HG02885 (cell line): ENCODE data around the gene CORO6.
A peak's percentile ranks its signal among the peaks of the same experiment; 100 is the strongest.

Experiments used
- ATAC-seq: cut with Tn5 transposase; IDR thresholded peaks from one replicate; pipeline ENCODE4 v1.9.1; 2021; ENCODE audit warnings: mild to moderate bottlenecking; ENCODE audit not compliant: unreplicated experiment, poor library complexity

Gene CORO6

DNA sequence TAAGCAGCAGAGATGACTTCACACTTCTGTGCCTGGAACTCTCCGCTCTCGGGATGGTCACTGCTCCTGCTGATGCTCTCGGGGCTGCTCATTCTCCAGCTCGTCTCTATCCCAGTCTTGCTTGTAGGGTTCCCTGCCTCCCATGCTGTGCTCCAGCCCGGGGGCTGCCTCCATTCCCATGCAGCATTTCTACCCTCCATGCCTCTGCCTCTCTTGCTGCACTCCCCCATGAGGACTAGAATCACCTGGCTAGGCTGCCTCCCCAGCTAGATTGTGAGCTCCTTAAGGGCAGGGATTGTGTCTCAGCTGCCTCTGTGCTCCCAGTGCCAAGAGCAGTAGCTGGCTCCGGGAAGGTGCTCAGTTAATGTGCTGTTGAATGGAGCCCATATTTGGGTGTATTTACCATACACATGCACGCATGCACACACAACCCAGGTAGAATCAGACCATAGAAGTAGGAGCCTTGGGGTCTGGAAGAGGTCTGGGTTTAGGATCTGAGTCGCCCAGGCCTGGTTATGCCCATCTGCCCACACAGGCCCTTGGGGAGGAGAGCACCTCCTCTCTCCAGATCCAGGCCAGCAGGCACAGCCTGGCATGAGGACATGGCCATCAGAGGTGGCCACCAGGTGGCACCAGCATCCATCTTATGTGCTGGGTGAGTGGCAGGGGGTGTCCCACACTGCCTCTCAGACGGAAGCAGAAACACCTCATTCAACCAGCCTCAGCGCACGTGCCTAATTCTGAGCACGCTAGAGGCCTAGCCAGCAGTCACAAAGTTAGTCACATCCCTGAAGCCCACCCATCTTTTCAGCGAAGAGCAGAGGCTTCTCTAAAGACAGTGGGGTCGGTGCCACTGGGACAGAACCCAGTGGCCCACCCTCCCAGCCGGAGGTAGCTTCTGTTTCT lies 42.6 kb downstream of the CORO6 start:
- peak; percentile 80 for ATAC-seq

GRCh38 chr17:29578626-29579485 lies 43.9 kb downstream of the CORO6 start:
- no peak for ATAC-seq

GRCh38 chr17:29577385-29578211 lies 45.1 kb downstream of the CORO6 start:
- ATAC-seq = no peak

DNA sequence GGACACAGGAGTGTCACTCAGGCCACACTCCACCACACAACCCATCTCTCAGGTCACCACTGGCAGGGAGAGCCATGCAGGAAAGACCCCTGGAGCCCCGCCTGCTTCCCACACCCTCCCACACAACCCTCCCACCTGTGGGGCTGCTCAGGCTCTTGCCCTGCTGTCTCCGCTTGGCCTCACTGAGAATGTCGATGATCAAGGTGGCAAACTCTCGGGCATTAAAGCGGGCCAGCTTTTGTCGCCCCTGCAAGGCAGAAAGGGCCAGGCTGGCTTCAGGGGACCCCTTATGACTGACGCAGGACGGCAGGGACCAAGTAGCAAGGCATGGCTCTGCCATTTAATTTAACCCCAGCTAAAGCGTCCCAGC lies 45.7 kb downstream of the CORO6 start:
- ATAC-seq = no peak

DNA sequence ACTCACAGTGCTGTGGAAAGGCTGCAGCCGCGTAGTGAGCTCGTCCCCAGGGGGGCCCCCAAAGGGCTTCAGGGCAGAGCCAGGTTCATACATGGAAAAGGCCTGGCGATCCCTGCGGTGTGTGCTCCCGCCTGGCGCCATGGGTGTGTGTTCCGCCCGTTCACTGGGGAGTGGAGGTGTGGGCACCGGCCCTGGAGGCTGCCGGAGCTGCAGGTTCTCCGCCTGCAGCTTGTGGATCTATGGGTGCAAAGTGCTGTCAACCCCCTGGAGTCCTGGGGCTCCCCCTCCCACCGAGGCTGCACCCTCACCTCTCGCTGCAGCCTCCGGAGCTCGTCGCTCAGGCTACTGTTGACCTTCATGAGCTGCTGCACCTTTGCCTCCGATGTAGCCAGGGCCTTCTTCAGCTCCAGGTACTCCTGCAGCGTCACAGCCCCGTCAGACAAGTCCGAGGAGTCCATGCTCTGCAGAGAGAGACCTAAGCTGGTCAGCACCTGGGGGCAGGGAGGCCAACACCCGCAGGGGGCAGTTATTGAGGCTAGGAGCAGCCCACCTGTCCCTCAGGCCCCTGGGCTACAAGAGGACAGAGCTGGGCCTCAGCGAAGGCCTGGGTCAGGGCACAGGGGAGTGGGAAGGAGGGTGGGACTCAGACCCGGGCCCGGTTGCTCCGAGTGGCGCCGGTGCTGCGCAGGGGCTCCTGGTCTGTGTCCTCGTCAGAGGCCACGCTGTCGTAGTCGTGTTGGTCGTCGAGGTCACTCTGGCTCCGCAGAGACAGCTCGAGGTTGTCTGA lies 46.3 kb downstream of the CORO6 start:
- no peak for ATAC-seq

DNA sequence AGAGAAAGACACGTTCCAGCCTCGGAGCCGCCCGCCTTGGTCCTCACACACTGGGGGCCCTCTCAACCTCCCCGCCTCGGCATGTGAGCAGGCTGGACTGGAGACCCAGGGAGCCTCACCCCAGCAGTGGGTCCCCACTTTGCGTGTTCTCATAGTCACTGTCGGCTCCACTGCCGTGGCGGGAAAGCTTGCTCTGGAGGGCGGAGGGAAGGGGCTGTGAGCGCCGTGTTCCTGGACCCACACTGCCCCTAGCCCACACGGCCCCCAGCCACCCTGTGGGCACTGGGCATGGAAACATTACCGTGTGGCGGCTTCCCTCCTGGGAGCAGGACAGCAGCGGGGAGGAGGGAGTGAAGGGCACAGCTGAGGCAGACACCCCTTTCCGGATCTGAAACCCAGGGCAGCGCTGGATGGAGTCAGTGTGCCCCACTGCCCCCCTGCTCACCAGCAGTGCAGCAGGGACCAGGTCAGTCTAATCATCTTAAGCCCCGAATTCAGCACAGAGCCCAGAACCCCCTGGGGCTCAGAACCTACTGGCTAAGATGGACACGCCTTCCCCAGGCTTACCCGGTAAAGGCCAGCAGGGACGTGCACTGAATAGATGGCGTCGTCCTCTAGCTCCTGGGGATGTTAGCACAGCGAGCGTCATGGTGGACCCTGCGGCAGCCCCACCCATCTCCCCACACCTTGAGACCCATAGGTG lies 47.0 kb downstream of the CORO6 start:
- no peak for ATAC-seq

DNA sequence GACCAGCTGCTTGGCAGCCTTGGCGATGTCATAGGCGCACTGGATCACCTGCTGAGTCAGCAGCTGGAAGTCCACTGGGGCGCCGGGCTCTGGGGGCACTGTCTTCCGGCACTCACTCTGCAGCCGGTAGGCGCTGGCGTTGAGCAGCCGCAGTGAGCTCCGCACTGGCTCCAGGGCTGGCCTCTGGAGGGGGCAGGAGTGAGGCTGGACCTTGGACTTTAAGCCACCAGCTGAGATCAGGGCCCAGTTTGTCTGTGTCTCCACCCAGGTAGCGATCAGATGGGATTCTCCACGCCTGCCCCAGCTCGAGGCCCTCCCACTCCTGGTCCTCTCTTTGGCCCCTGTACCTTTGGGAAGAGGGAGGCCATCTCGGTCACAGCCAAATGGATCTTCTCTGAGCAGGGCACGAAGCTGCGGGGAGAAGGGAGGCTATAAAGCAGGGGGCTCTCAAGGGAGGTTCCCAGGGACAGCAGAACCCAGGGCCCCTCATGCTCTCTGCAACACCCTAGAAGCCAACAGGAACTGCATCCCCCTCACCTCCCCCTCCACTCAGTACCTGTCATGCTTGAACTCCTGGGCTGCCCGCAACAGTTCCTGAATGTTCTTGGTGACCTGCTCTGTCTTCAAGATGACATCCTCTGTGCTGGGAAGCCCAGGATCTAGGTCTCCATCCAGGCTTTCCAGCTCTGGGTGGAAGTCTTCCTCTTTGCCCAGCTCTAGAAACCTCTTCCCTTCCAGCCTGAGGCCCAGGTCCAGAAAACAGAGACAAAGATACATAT lies 47.8 kb downstream of the CORO6 start:
- ATAC-seq = no peak

- ATAC-seq = no peak
These were observed 48.6 kb downstream of the CORO6 start for GRCh38 chr17:29573871-29574731.

- ATAC-seq = no peak
These were observed 49.2 kb downstream of the CORO6 start for GRCh38 chr17:29573558-29573869.

DNA sequence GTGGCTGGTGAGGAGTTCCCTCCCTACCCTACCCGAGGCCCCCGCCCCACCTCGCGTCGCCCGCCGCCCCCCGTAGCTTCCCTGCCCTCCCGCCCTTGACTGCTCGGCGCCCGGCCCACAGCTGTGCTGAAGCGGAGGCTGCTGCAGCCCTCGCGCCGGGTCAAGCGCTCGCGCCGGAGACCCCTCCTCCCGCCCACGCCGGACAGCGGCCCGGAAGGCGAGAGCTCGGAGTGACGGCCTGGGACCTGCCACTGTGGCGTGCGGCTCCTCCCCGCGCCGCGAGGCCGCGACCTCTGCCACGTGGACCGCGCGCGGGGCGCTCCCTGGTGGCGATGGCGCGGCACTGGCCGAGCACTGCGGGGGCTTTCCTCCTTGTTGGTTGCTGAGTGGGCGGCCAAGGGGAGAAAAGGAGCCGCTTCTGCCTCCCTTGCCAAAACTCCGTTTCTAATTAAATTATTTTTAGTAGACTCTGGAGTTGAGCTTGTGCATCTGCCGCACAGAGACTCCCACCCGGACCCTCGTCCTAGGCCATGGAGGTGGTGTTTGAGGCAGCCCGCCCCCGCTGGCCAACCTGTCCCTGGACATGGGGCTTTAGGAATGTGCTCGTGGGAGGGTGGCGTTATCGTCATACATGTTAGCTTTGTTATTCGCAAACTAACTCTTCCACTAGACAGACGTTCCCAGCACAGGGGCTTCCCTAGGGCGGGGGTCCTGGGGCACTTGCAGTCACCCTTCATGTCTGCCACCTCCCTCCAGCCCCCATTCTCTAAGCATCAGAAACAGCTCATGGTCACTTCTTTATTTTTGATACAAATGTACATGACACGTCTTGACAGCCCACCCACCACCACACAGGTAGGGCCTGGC lies 49.8 kb downstream of the CORO6 start:
- ATAC-seq = peak; percentile 41

DNA sequence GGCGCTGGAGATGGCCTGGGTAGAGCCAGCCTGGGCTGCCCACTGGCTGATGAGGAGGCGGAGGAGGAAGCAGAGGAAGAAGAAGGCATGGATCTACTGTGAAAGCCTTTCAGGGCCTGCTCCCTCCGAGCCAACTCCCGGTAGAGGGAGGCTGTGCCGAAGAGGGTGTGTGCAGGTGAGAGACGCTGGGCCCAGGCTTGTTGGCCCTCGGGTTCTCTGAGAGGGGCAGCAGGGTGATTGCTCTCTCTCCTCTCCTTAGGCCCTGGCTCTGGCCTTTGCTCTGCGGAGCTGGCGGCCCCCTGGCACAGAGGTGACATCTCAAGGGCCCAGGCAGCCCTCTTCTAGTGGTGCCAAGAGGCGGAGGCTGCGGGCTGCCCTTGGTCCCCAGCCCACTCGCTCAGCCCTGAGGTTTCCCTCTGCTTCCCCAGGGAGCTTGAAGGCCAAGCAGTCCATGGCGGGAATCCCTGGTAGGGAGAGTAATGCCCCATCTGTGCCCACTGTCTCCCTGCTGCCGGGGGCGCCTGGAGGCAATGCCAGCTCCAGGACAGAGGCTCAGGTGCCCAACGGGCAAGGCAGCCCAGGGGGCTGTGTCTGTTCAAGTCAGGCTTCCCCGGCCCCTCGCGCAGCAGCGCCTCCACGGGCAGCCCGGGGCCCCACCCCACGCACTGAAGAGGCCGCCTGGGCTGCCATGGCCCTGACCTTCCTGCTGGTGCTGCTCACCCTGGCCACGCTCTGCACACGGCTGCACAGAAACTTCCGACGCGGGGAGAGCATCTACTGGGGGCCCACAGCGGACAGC lies 50.6 kb downstream of the CORO6 start:
- no peak for ATAC-seq

DNA sequence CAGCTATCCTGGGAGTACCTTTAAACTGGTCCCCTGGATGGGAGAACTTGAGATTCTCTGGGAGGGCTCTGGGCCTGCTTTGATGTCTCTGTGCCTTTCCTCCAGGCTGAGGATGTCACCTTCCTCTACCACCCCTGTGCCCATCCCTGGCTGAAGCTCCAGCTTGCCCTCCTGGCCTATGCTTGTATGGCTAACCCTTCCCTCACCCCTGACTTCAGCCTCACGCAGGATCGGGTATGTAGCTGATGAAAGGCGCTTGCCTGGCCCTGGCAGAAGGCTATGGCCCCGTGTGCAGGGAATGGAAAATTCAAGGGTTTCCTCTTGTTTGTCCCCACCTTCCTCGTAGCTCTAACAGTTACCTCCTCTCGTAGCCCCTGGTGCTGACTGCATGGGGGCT lies 51.2 kb downstream of the CORO6 start:
- ATAC-seq = no peak

DNA sequence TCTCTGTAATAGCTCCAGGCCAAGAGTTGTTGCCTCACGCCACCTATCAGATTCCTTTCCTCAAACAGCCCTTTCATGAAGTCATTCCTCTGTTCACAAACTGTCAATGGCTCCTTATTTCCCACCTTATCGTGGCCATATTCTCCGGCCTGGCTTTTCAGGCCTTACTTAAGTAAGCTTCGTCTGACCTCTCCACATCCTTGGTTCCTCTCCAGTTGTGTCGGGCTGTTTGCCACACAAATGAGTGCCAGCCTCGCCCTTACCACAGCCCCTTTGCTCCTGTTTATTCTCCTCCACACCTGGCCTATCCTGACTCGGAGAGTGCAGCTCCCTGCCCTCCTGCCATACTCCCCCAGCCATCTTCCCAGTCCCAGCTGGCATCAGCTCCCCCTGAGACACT lies 52.2 kb downstream of the CORO6 start:
- no peak for ATAC-seq

- no peak for ATAC-seq
These were observed 53.3 kb downstream of the CORO6 start for GRCh38 chr17:29569245-29569950.
